Measurements from ENCODE around the gene ST6GALNAC2. TPM values are rescaled to one million over a fixed set of nuclear protein-coding genes. Genes with fewer than 3 reads are reported as not detected.
"Not testable (repeated sequence)": the region's sequence is repeated elsewhere in the genome, so short reads cannot be mapped to it uniquely, and the experiment has no call there.

ST6GALNAC2 gene
- total and polyA plus RNA-seq, 8 donors = 2.1 to 30.2 (median 4.7) TPM

GRCh38 chr17:76535788-76536510 is 49.7 kb downstream of the ST6GALNAC2 start:
- H3K27me3 ChIP-seq = peaks cover 10 to 49% of the 10 kb centered on the region in 2 donors
- peak in 1 of 4 donors; percentile 73 for DNase-seq
- TF ChIP-seq CTCF (IDR thresholded peaks at IDR 0.05) = no peak
- no peak for ATAC-seq
- peaks cover 14 to 37% of the 10 kb centered on the region in 2 donors for H3K4me1 ChIP-seq
- H3K36me3 ChIP-seq = no peaks in the 10 kb centered on the region
- no peaks in the 10 kb centered on the region for H3K9me3 ChIP-seq
- intact Hi-C loops (cut with DNase I) = no loop called here
- H3K4me3 ChIP-seq = no peak overlapping the region
- H3K27ac ChIP-seq = no peak overlapping the region

GRCh38 chr17:76534831-76535732 is 50.6 kb downstream of the ST6GALNAC2 start:
- Histone ChIP-seq H3K27me3 (peaks cover 10 to 42% of the 10 kb centered on the region in 2 donors), H3K9me3 (no peaks in the 10 kb centered on the region), H3K4me1 (peaks cover 16 to 37% of the 10 kb centered on the region in 2 donors), H3K4me3 (no peak overlapping the region), H3K27ac (no peak overlapping the region), H3K36me3 (no peaks in the 10 kb centered on the region)
- intact Hi-C loops (cut with DNase I) = no loop called here
- DNase-seq (peak in 1 of 4 donors; percentile 45), ATAC-seq (no peak)
- TF ChIP-seq CTCF (IDR thresholded peaks at IDR 0.05) = no peak

GRCh38 chr17:76533640-76534359 is 51.9 kb downstream of the ST6GALNAC2 start:
- H3K4me3 ChIP-seq; H3K36me3 ChIP-seq; ATAC-seq; H3K9me3 ChIP-seq; H3K27ac ChIP-seq; intact Hi-C loops (cut with DNase I): not testable (repeated sequence)
- peaks cover 10 to 29% of the 10 kb centered on the region in 2 donors for H3K27me3 ChIP-seq
- peaks cover 27 to 39% of the 10 kb centered on the region in 2 donors for H3K4me1 ChIP-seq
- peak in 1 of 4 donors; percentile 37 for DNase-seq

GRCh38 chr17:76532072-76532651 is 53.5 kb downstream of the ST6GALNAC2 start:
- DNase-seq (no peak), ATAC-seq (no peak)
- Histone ChIP-seq H3K4me1 (peaks cover 37 to 43% of the 10 kb centered on the region in 2 donors), H3K27ac (peak overlapping the region in 1 of 2 donors; percentile 80), H3K27me3 (peaks cover 0 to 14% of the 10 kb centered on the region in 2 donors), H3K36me3 (no peaks in the 10 kb centered on the region), H3K4me3 (no peak overlapping the region), H3K9me3 (no peaks in the 10 kb centered on the region)
- TF ChIP-seq CTCF (IDR thresholded peaks at IDR 0.05) = no peak
- intact Hi-C loops (cut with DNase I) = no loop called here

- H3K9me3 ChIP-seq = no peaks in the 10 kb centered on the region
- no peak overlapping the region for H3K4me3 ChIP-seq
- peaks cover 0 to 8% of the 10 kb centered on the region in 2 donors for H3K27me3 ChIP-seq
- no peaks in the 10 kb centered on the region for H3K36me3 ChIP-seq
- no peak for TF ChIP-seq CTCF (IDR thresholded peaks at IDR 0.05)
- DNase-seq (no peak), ATAC-seq (no peak)
- H3K27ac ChIP-seq = peak overlapping the region in 1 of 2 donors; percentile 80
- peaks cover 37 to 46% of the 10 kb centered on the region in 2 donors for H3K4me1 ChIP-seq
- intact Hi-C loops (cut with DNase I) = no loop called here
Observed at GRCh38 chr17:76531486-76532038, 54.1 kb downstream of the ST6GALNAC2 start.
